ENCODE measurements around the gene ETS2.

ETS2 gene

GRCh38 chr21:38802050-38803026, 3.4 kb upstream of the ETS2 start:
- no peak for DNase-seq (ENCODE audit: low read depth in 2 of 2)

GRCh38 chr21:38803075-38803660, 2.6 kb upstream of the ETS2 start:
- DNase-seq (ENCODE audit: low read depth in 2 of 2) = no peak

GRCh38 chr21:38804030-38804788, 1.5 kb upstream of the ETS2 start:
- no peak for DNase-seq (ENCODE audit: low read depth in 2 of 2)

DNA sequence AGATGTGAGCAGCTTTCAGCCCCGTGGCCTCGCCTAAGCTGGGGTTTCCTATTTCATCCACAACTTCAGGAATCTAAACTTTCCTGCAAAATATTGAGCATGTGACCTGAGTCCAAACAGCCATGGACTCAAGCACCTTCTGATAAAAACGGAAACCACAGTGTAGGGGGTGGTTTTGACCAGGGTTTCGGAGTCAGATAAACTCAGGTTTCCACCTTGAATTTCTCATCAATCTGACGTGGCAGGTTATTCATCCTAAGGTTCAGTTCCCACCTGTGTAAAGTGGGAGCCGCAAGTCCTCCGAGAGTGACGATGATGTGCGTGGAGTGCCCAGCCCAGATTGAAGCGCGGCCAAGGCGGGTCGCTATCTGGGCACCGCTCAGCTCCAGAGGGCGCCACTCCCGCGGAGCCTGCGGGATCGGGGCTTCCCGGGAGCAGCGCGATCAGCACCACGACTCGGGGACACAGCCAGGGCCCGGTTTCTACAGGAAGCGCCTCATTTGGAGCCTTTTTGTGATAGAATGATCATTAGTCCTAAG, 871 bp upstream of the ETS2 start:
- DNase-seq (ENCODE audit: low read depth in 2 of 2) = peak; percentile 11 to 31

DNA sequence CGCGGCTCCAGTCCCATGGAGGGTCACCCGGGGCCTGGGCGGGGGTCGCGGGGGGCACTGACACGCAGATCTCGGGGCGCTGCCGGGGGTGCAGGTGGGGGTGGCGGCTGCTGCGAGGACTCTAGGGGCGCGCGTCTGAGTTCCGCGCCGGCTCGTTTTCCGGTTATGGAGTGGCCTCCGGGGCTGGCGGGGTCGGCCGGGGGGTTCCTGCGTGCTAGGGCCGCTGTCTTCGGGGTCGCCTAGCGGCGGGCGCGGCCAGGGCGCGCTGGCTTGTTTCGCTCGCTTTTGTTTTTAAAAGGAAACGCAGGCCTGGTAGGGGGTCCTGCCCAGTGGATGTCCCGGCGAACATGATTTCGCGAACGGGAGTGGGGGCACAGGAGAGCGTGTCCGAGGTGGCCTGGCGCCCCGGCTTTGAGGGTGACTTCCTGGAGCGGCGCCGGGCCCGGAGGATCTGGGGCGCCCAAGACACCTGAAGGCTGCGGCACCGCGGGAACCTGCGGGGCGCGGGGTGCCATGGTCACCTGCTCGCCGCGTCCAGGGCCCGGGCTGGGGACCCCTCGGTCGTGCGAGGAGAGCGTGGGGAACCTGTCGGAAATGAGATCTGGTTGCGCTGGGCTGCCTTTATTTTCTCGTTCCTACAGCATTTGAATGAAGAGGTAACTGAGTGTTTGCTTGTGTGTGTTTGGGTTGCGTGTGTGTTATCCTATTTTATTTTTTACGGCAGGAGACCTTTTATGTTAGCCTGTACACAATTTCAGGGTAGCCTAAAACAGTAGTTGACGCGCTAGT, 618 bp downstream of the ETS2 start:
- peak in 1 of 2 experiments; percentile 10 for DNase-seq (ENCODE audit: low read depth in 2 of 2)

GRCh38 chr21:38806942-38807284, 1.2 kb downstream of the ETS2 start:
- no peak for DNase-seq (ENCODE audit: low read depth in 2 of 2)

GRCh38 chr21:38807441-38807871, 1.7 kb downstream of the ETS2 start:
- no peak for DNase-seq (ENCODE audit: low read depth in 2 of 2)

DNA sequence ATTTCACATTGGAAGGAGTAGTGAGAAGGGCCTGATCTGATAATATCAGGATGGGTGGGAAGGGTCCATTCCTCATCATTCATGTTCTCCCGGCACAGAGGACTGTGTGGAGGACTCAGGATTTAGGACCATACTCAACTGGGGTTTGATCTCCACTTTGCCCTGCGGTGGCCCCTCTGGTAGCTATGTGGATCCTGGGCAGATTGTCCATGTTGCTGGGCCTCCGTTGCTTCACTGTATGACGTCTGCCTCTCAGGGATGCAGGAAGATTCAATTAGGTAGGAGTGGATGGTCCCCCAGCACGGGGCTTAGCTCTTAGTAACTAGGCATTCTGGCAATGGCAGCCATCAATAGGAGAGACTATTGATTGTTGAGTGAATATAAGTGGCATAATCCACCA, 2.3 kb downstream of the ETS2 start:
- no peak for DNase-seq (ENCODE audit: low read depth in 2 of 2)

DNA sequence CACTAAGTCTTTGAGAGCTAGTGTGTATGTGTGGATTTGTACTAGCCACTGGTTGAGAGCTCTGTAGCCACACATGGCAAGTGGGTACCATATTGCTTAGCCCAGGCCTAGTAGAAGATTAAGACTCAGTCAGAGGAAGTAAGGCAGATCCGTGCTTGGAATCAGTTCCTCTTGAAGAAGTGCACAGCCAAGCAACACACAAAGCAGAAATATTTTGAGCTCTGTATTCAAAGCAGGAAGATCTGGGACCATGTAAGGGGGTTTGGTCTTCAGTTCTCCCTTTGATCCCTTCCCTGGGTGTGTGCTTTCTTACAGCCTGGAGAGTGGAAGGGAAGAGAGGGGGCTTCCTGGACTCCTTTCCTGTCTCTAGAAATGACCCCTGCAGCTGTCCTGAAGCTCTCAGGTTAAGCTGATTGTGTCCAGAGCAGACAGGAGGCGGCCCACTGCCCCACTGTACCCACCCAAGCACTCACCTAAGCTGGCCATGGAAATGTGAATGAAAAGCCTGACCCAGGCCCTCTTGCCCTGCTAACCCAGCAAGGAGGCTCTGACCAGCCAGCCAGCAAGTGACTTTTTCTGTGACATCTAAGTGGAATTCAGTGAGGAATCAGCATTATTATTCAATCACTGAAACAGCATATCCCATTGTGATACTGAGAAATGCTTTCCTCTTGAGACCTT, 3.6 kb downstream of the ETS2 start:
- DNase-seq (ENCODE audit: low read depth in 2 of 2) = no peak

- DNase-seq (ENCODE audit: low read depth in 2 of 2) = no peak
These were observed 4.5 kb downstream of the ETS2 start for GRCh38 chr21:38810034-38810825.

GRCh38 chr21:38810826-38811164, 5.1 kb downstream of the ETS2 start:
- DNase-seq (ENCODE audit: low read depth in 2 of 2) = no peak

DNA sequence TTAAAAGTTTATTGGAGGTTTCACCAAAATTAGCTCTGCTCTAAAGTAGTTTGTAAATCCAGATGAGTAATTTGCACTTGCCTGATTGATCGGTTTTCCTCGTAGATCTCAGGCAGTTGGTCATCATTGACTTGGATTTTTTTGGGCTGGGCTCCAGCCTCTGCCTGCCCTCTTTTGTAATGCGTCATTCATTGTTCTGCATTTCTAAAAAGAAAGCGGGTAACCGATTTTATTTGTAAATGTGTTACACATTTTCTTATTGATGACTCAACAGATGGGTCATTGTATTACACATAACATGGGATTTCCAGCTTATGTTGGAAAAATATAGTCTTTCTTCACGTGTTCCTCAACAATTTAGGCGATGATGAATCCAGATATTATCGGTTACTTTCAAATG, 5.5 kb downstream of the ETS2 start:
- DNase-seq (ENCODE audit: low read depth in 2 of 2) = no peak

GRCh38 chr21:38813143-38813542, 7.4 kb downstream of the ETS2 start:
- DNase-seq (ENCODE audit: low read depth in 2 of 2) = no peak

DNA sequence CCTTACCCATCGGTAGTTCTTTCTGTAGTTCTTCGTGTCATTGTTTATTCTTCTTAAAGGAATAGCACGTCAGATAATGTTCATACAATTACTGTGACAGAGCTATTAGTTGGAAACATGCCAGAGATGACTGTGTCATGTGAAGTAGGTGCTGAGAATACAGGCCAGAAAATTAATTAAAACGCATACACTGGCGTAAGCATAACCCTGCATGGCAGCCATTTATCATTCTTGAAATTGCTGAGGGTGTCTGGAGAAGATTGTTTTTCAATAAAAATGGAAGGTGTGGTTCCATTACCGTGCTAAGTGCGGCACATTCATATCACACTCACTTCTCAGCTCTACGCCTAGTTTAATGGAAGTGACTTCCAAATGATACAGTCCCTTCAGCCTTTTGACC, 7.8 kb downstream of the ETS2 start:
- no peak for DNase-seq (ENCODE audit: low read depth in 2 of 2)

- no peak for DNase-seq (ENCODE audit: low read depth in 2 of 2)
These were observed 8.7 kb downstream of the ETS2 start for GRCh38 chr21:38814126-38815059.

GRCh38 chr21:38815060-38815405, 9.3 kb downstream of the ETS2 start:
- DNase-seq (ENCODE audit: low read depth in 2 of 2) = no peak

DNA sequence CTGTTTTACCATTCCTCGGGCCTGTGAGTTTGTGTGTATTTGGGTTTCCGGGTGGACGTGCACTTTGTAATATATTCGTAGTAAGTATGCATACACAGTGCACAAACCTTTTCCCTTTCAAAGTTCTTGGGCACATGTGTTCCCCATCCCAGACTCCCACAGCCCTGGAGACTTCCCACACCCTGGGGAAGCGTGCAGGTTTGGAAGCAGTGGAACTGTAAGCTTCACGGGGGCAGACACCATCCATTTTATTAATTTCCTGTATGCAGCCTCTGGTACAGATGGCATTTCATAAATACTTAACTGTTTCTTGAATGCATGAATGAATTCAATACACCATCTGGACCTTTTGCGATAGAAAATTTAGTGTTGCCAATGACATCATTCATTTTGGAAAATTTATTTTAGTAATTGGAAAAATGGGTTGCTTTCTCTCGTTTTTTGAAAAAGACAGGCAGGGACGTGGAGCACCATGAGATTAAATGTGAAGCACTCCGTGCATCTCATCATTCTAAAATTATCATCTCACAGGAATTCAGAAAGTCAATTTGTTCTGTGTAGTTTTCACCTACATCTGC, 10.8 kb downstream of the ETS2 start:
- DNase-seq (ENCODE audit: low read depth in 2 of 2) = no peak

GRCh38 chr21:38817371-38818324, 11.9 kb downstream of the ETS2 start:
- DNase-seq (ENCODE audit: low read depth in 2 of 2) = no peak

Measured in stimulated activated CD4-positive, alpha-beta T cell treated with anti-CD3 and anti-CD28 coated beads, Interleukin-12 subunit alpha, Interleukin-12 subunit beta, amount 100 ng/mL, for 24 hours (primary cell).